HepG2 (cell line): ENCODE measurements around the gene NOL4L. TPM values are rescaled to one million over a fixed set of nuclear protein-coding genes. Genes with fewer than 3 reads are reported as not detected.
A peak's percentile ranks its signal among the peaks of the same experiment; 100 is the strongest.

ENCODE experiments used
- ATF1 ChIP-seq: IDR thresholded peaks from 2 replicates; pipeline ENCODE4 v1.6.1; 2016; ENCODE audit warnings: mild to moderate bottlenecking, control low read depth
- ETS1 ChIP-seq: sonication (generic); formaldehyde crosslinking; IDR thresholded peaks from 2 replicates; pipeline ENCODE4 v1.4.0; 2020; ENCODE audit warnings: missing genetic modification reagents
- GLI4 ChIP-seq: sonication (generic); formaldehyde crosslinking; IDR thresholded peaks from 2 replicates; pipeline ENCODE4 v1.5.1; 2020; ENCODE audit warnings: missing genetic modification reagents, mild to moderate bottlenecking, moderate library complexity, borderline replicate concordance
- GTF2F1 ChIP-seq: fragments of 150-350 bp; IDR thresholded peaks from 2 replicates; pipeline ENCODE4 v1.6.1; 2014; ENCODE audit warnings: low read length
- HDAC6 ChIP-seq: fragments of 200-600 bp; sonication (generic); IDR thresholded peaks from 2 replicates; pipeline ENCODE4 v1.7.0; 2017; ENCODE audit warnings: mild to moderate bottlenecking, antibody characterized with exemption, low read length, low read depth
- JDP2 ChIP-seq: sonication (generic); formaldehyde crosslinking; IDR thresholded peaks from 2 replicates; pipeline ENCODE4 v1.8.1; 2022; ENCODE audit warnings: missing genetic modification reagents, borderline replicate concordance
- KLF11 ChIP-seq: IDR thresholded peaks from 2 replicates; pipeline ENCODE4 v1.6.1; 2016; ENCODE audit warnings: missing compliant biosample characterization
- LBX2 ChIP-seq: sonication (generic); formaldehyde crosslinking; IDR thresholded peaks from 2 replicates; pipeline ENCODE4 v1.5.0; 2020; ENCODE audit warnings: missing genetic modification reagents, mild to moderate bottlenecking, borderline replicate concordance
- MTERF4 ChIP-seq: sonication (generic); formaldehyde crosslinking; IDR thresholded peaks from 2 replicates; pipeline ENCODE4 v1.8.0; 2023; ENCODE audit warnings: mild to moderate bottlenecking, missing genetic modification reagents
- PAWR ChIP-seq: sonication (generic); formaldehyde crosslinking; IDR thresholded peaks from 2 replicates; pipeline ENCODE4 v1.4.0; 2020; ENCODE audit warnings: missing genetic modification reagents, mild to moderate bottlenecking, borderline replicate concordance
- POLR2A ChIP-seq, 2 experiments: IDR thresholded peaks; 2 replicates each; pipeline ENCODE4 v1.6.1; 2011; ENCODE audit warnings: low read depth in 2 of 2, low read length in 2 of 2, mild to moderate bottlenecking in 1 of 2, moderate library complexity in 1 of 2; ENCODE audit not compliant: insufficient read depth in 1 of 2
- REXO4 ChIP-seq: sonication (generic); formaldehyde crosslinking; IDR thresholded peaks from 2 replicates; pipeline ENCODE4 v1.8.0; 2022; ENCODE audit warnings: missing genetic modification reagents, mild to moderate bottlenecking, borderline replicate concordance
- SIN3A ChIP-seq: IDR thresholded peaks from 2 replicates; pipeline ENCODE4 v1.6.1; 2011; ENCODE audit warnings: low read depth, mild to moderate bottlenecking, control low read depth, low read length, borderline replicate concordance
- TFDP1 ChIP-seq: IDR thresholded peaks from 2 replicates; pipeline ENCODE4 v1.6.1; 2016; ENCODE audit warnings: missing compliant biosample characterization, missing genetic modification reagents, borderline replicate concordance
- TFDP2 ChIP-seq: sonication (generic); formaldehyde crosslinking; IDR thresholded peaks from 2 replicates; pipeline ENCODE4 v1.4.0; 2020; ENCODE audit warnings: missing genetic modification reagents
- ZNF142 ChIP-seq: sonication (generic); formaldehyde crosslinking; IDR thresholded peaks from 2 replicates; pipeline ENCODE4 v1.4.0; 2020; ENCODE audit warnings: missing genetic modification reagents
- ZNF432 ChIP-seq: sonication (generic); formaldehyde crosslinking; IDR thresholded peaks from 2 replicates; pipeline ENCODE4 v1.5.0; 2020; ENCODE audit warnings: missing genetic modification reagents, mild to moderate bottlenecking, borderline replicate concordance
- ZNF766 ChIP-seq: sonication (generic); formaldehyde crosslinking; IDR thresholded peaks from 2 replicates; pipeline ENCODE4 v1.5.0; 2020; ENCODE audit warnings: missing genetic modification reagents, borderline replicate concordance
- ZNF773 ChIP-seq: sonication (generic); formaldehyde crosslinking; IDR thresholded peaks from 2 replicates; pipeline ENCODE4 v1.4.0; 2020; ENCODE audit warnings: missing genetic modification reagents, borderline replicate concordance
- polyA plus RNA-seq, 8 experiments: library from polyadenylated mRNA; depleted of rRNA in 3 of 8; stranded (reverse) in 7 of 8; unstranded in 1 of 8; fragments of >200 nt; fragmentation: Illumina TruSeq in 4 of 8; extraction: Trizol in 4 of 8; gene quantifications; 2 replicates each; pipeline versions ENCODE4 v1.2.1 to v1.2.3, GENCODE V29; 2011 to 2016; ENCODE audit warnings: low read depth in 4 of 8, missing spikeins in 1 of 8, mixed read lengths in 1 of 8; ENCODE audit not compliant: insufficient read depth in 1 of 8
- total RNA-seq, 5 experiments: library from RNA; depleted of rRNA; stranded (reverse); fragments of >200 nt; fragmentation: Illumina TruSeq; extraction: Trizol; gene quantifications; 2 replicates each; pipeline ENCODE4 v1.2.3, GENCODE V29; 2016; ENCODE audit warnings: low read depth in 1 of 5

The NOL4L gene
- total and polyA plus RNA-seq, 2 of the 13 experiments (the other 11 are each of a cell fraction or from before 2014, with no cell fraction given), result 16.6 to 35.4 TPM

- TF ChIP-seq ZNF142, result no peak; the same call in 1 of the 2 replicates
- no peak for TF ChIP-seq KLF11
- TF ChIP-seq LBX2 (CRISPR knock-in tag), result no peak
- no peak for TF ChIP-seq TFDP2 (CRISPR knock-in tag)
- 0 out of 2 replicates have a peak, but pooled peaks have one; percentile 9 for TF ChIP-seq GLI4 (CRISPR knock-in tag)
- no peak for TF ChIP-seq TFDP1
- no peak for TF ChIP-seq SIN3A
- 0 out of 2 replicates have a peak, but pooled peaks have one; percentile 75 for TF ChIP-seq PAWR (CRISPR knock-in tag)
- no peak for TF ChIP-seq REXO4
- no peak for TF ChIP-seq ETS1 (CRISPR knock-in tag)
- peak in 1 of 2 experiments; percentile 22; a peak in 1 of 4 replicates for TF ChIP-seq POLR2A (IDR thresholded peaks at IDR 0.05; ENCODE audit: insufficient read depth in 1 of 2, low read depth in 2 of 2, low read length in 2 of 2)
- peak; percentile 43; the same call in 1 of the 2 replicates for TF ChIP-seq ZNF766 (CRISPR knock-in tag)
- no peak for TF ChIP-seq ATF1 (CRISPR knock-in tag)
- TF ChIP-seq ZNF773 (CRISPR knock-in tag), result no peak
- TF ChIP-seq JDP2 (CRISPR knock-in tag), result no peak
- no peak for TF ChIP-seq HDAC6
- TF ChIP-seq GTF2F1, result no peak
- TF ChIP-seq ZNF432, result no peak
- TF ChIP-seq MTERF4, result no peak
These were observed 112.4 kb downstream of the NOL4L start (continued) for GRCh38 chr20:32472581-32473207.
